Measurements from ENCODE around the gene TEX22.
"Not testable (repeated sequence)": the region's sequence is repeated elsewhere in the genome, so short reads cannot be mapped to it uniquely, and the experiment has no call there.

TEX22 gene

DNA sequence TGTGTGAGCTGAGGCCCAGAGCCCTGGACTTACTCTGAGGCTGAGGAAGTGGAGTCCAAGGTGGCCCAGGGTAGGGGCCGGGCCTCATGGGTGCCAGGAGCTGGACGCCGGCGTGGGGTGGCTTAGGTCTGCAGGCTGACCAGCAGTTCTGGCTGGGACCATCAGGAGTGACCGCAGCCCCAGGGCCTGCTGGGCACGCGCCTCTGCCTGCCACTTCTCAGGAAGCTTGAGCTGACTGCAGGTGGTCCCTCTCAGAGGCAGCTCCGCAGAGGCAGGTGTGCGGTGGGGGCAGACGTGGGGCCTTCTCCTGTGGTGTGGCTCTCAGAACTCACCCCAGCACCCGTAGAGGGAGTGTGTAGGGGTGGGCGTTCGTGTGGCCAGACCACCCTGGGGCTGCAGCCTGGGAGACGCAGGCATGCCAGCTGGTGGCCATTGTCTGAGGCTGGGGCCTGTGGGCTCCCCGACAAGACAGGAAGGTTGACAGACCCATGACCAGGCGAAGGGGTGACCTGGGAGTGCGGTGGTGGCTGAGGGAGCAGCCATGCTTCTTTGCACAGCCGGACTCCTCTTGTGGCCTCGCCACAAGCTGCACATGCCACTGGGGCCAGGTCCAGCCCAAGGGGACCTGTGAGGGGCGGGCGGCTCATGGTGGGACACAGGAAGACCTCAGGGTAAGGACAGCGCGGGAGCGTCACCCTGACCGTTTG lies 40.0 kb upstream of the TEX22 start:
- Histone ChIP-seq H3K9ac (ENCODE audit: low read length) (no peak overlapping the region), H3F3A (ENCODE audit: insufficient read depth, low read length) (no peaks in the 10 kb centered on the region), H3K4me3 (ENCODE audit: low read depth, low read length, poor library complexity, severe bottlenecking) (no peak overlapping the region), H2AFZ (ENCODE audit: low read length) (no peak overlapping the region), H3K9me2 (ENCODE audit: low read depth, low read length) (no peaks in the 10 kb centered on the region), H3K27ac (ENCODE audit: low read depth, low read length, poor library complexity, severe bottlenecking) (no peak overlapping the region), H3K4me1 (ENCODE audit: insufficient read depth, low read length, severe bottlenecking) (no peaks in the 10 kb centered on the region), H4K20me1 (ENCODE audit: insufficient read depth, low read length) (0 out of 2 replicates have a peak, but pooled peaks cover 2% of the 10 kb centered on the region), H3K27me3 (ENCODE audit: insufficient read depth, low read length) (no peaks in the 10 kb centered on the region; the same call in 1 of the 2 replicates), H3K4me2 (ENCODE audit: low read length) (no peak overlapping the region), H3K79me2 (ENCODE audit: insufficient read depth, low read length) (no peaks in the 10 kb centered on the region), H3K36me3 (ENCODE audit: insufficient read depth, low read length) (no peaks in the 10 kb centered on the region), H3K9me3 (ENCODE audit: low read length) (no peaks in the 10 kb centered on the region)
- TF ChIP-seq, protein P1, sequence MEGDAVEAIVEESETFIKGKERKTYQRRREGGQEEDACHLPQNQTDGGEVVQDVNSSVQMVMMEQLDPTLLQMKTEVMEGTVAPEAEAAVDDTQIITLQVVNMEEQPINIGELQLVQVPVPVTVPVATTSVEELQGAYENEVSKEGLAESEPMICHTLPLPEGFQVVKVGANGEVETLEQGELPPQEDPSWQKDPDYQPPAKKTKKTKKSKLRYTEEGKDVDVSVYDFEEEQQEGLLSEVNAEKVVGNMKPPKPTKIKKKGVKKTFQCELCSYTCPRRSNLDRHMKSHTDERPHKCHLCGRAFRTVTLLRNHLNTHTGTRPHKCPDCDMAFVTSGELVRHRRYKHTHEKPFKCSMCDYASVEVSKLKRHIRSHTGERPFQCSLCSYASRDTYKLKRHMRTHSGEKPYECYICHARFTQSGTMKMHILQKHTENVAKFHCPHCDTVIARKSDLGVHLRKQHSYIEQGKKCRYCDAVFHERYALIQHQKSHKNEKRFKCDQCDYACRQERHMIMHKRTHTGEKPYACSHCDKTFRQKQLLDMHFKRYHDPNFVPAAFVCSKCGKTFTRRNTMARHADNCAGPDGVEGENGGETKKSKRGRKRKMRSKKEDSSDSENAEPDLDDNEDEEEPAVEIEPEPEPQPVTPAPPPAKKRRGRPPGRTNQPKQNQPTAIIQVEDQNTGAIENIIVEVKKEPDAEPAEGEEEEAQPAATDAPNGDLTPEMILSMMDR (IDR thresholded peaks at IDR 0.05; ENCODE audit: low read length): no peak
- no peak for TF ChIP-seq EZH2 (IDR thresholded peaks at IDR 0.05; ENCODE audit: borderline replicate concordance, low read length)

DNA sequence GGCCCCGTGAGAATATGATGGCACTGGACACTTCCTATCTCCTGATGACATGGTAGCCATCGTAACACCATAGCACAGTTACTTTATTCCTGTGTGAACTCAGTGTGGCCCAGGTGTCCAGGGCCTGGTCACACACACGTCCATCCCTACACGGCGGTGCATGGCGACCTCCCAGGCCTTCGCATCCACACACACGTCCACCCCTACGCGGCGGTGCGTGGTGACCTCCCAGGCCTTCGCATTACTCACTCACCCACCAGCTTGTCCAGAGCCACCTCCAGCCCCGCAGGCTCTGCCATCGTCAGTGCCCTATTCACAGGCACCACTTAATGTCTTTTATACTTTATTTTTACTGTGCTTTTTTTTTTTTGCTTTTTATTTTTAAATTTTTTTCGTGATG lies 39.4 kb upstream of the TEX22 start:
- no peaks in the 10 kb centered on the region for H3K79me2 ChIP-seq (ENCODE audit: insufficient read depth, low read length)
- 0 out of 2 replicates have a peak, but pooled peaks cover 2% of the 10 kb centered on the region for H4K20me1 ChIP-seq (ENCODE audit: insufficient read depth, low read length)
- no peaks in the 10 kb centered on the region for H3K4me1 ChIP-seq (ENCODE audit: insufficient read depth, low read length, severe bottlenecking)
- H3K36me3 ChIP-seq (ENCODE audit: insufficient read depth, low read length): no peaks in the 10 kb centered on the region
- no peaks in the 10 kb centered on the region; the same call in 1 of the 2 replicates for H3K27me3 ChIP-seq (ENCODE audit: insufficient read depth, low read length)
- no peak overlapping the region for H3K4me3 ChIP-seq (ENCODE audit: low read depth, low read length, poor library complexity, severe bottlenecking)
- TF ChIP-seq, protein P1 (IDR thresholded peaks at IDR 0.05; ENCODE audit: low read length): no peak
- no peak for TF ChIP-seq EZH2 (IDR thresholded peaks at IDR 0.05; ENCODE audit: borderline replicate concordance, low read length)
- no peak overlapping the region for H3K27ac ChIP-seq (ENCODE audit: low read depth, low read length, poor library complexity, severe bottlenecking)
- no peak overlapping the region for H2AFZ ChIP-seq (ENCODE audit: low read length)
- no peaks in the 10 kb centered on the region for H3F3A ChIP-seq (ENCODE audit: insufficient read depth, low read length)
- no peak overlapping the region for H3K9ac ChIP-seq (ENCODE audit: low read length)
- H3K9me3 ChIP-seq (ENCODE audit: low read length): no peaks in the 10 kb centered on the region
- no peaks in the 10 kb centered on the region for H3K9me2 ChIP-seq (ENCODE audit: low read depth, low read length)
- H3K4me2 ChIP-seq (ENCODE audit: low read length): no peak overlapping the region

DNA sequence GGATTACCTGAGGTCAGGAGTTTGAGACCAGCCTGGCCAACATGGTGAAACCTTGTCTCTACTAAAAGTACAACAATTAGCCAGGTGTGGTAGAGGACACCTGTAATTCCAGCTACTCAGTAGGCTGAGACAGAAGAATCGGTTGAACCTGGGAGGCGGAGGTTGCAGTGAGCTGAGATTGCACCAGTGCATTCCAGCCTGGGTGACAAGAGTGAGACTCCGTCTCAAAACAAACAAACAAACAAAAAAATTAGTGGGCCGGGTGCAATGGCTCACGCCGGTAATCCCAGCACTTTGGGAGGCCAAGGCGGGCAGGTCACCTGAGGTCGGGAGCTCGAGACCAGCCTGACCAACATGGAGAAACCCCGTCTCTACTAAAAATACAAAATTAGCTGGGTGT lies 36.9 kb upstream of the TEX22 start:
- H4K20me1 ChIP-seq (ENCODE audit: insufficient read depth, low read length); H2AFZ ChIP-seq (ENCODE audit: low read length); H3K27ac ChIP-seq (ENCODE audit: low read depth, low read length, poor library complexity, severe bottlenecking); H3K9me3 ChIP-seq (ENCODE audit: low read length); H3K4me1 ChIP-seq (ENCODE audit: insufficient read depth, low read length, severe bottlenecking); H3F3A ChIP-seq (ENCODE audit: insufficient read depth, low read length); H3K4me3 ChIP-seq (ENCODE audit: low read depth, low read length, poor library complexity, severe bottlenecking); H3K36me3 ChIP-seq (ENCODE audit: insufficient read depth, low read length); H3K79me2 ChIP-seq (ENCODE audit: insufficient read depth, low read length); H3K4me2 ChIP-seq (ENCODE audit: low read length); H3K9me2 ChIP-seq (ENCODE audit: low read depth, low read length); H3K9ac ChIP-seq (ENCODE audit: low read length): not testable (repeated sequence)
- H3K27me3 ChIP-seq (ENCODE audit: insufficient read depth, low read length): peaks cover 13% of the 10 kb centered on the region
